Osteocyte (in vitro differentiated cells): Measurements from ENCODE around the gene PCED1A. TPM values are rescaled to one million over a fixed set of nuclear protein-coding genes. Genes with fewer than 3 reads are reported as not detected.

ENCODE experiments used
- DNase-seq: peaks from one replicate; pipeline ENCODE4 v3.0.0; 2021; ENCODE audit warnings: mixed read lengths; ENCODE audit not compliant: unreplicated experiment; ENCODE audit errors: extremely low spot score
- H3K27ac Mint-ChIP-seq: one replicate; pipeline ENCODE4 v1.8.0; 2021; ENCODE audit warnings: mild to moderate bottlenecking, mixed read lengths; ENCODE audit not compliant: unreplicated experiment
- H3K27me3 Mint-ChIP-seq: one replicate; pipeline ENCODE4 v1.8.0; 2021; ENCODE audit warnings: mixed read lengths; ENCODE audit not compliant: unreplicated experiment
- H3K36me3 Mint-ChIP-seq: one replicate; pipeline ENCODE4 v1.8.0; 2021; ENCODE audit warnings: mixed read lengths; ENCODE audit not compliant: unreplicated experiment
- H3K4me1 Mint-ChIP-seq: one replicate; pipeline ENCODE4 v1.8.0; 2021; ENCODE audit warnings: mixed read lengths; ENCODE audit not compliant: unreplicated experiment
- H3K4me3 Mint-ChIP-seq: one replicate; pipeline ENCODE4 v1.8.0; 2021; ENCODE audit warnings: mild to moderate bottlenecking, moderate library complexity, mixed read lengths; ENCODE audit not compliant: unreplicated experiment
- H3K9me3 Mint-ChIP-seq: one replicate; pipeline ENCODE4 v1.8.0; 2021; ENCODE audit warnings: mixed read lengths; ENCODE audit not compliant: unreplicated experiment
- total RNA-seq: library from RNA; stranded (reverse); gene quantifications from 2 replicates; pipeline ENCODE4 v1.2.1, GENCODE V29; 2021
- TF ChIP-seq, protein P1 (sequence below): fragments of 200-600 bp; sonication (generic); IDR thresholded peaks from 2 replicates; pipeline ENCODE4 v1.5.0; 2021; ENCODE audit warnings: antibody characterized with exemption, mild to moderate bottlenecking, moderate library complexity

The PCED1A gene
- total RNA-seq, 1 donor from 2014 or later: 80.8 TPM

GRCh38 chr20:2820084-2820895 is 20.2 kb downstream of the PCED1A start:
- TF ChIP-seq, protein P1, sequence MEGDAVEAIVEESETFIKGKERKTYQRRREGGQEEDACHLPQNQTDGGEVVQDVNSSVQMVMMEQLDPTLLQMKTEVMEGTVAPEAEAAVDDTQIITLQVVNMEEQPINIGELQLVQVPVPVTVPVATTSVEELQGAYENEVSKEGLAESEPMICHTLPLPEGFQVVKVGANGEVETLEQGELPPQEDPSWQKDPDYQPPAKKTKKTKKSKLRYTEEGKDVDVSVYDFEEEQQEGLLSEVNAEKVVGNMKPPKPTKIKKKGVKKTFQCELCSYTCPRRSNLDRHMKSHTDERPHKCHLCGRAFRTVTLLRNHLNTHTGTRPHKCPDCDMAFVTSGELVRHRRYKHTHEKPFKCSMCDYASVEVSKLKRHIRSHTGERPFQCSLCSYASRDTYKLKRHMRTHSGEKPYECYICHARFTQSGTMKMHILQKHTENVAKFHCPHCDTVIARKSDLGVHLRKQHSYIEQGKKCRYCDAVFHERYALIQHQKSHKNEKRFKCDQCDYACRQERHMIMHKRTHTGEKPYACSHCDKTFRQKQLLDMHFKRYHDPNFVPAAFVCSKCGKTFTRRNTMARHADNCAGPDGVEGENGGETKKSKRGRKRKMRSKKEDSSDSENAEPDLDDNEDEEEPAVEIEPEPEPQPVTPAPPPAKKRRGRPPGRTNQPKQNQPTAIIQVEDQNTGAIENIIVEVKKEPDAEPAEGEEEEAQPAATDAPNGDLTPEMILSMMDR: no peak

DNA sequence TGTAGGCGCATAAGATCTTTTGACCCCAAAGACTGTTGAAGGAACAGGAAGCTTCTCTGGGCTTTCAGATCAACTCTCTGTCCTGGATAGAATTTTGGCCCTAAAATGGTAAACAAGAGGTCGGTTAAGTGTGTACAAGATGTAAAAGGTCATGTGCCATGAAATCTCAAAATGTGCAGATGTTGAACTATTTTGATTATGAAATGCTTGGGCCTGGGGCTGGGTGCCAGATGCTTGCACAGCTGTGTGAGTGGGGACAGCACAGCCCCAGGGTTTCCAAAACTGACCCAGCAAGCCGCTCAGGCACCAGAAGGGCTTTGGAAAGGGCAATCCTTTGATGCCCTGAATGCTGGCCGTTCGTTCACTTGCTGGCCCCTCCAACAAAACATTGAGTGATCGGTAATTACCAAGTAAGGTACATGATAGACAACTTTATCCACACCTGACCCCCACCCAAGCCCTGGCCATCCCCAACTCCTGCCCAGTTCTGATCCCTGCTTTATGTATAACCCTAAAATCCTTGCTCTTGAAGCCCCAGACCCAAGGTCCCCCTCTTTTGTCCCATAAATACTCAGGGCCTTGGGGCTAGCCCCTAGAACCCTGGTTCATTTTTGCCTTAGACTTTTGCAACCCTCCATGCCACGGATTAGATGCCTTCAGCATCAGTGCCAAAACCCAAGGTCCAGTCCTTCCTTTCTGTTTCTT is 22.4 kb downstream of the PCED1A start:
- no peaks in the 10 kb centered on the region for H3K36me3 Mint-ChIP-seq
- no peaks in the 10 kb centered on the region for H3K27me3 Mint-ChIP-seq
- H3K9me3 Mint-ChIP-seq: no peaks in the 10 kb centered on the region
- DNase-seq: peak; percentile 64
- no peak overlapping the region for H3K27ac Mint-ChIP-seq
- TF ChIP-seq, protein P1: no peak
- H3K4me1 Mint-ChIP-seq: peaks cover 67% of the 10 kb centered on the region
- H3K4me3 Mint-ChIP-seq: no peak overlapping the region

More at GRCh38 chr20:2820084-2820895, 20.2 kb downstream of the PCED1A start:
- Mint-ChIP-seq H3K4me1 (peaks cover 49% of the 10 kb centered on the region), H3K27me3 (no peaks in the 10 kb centered on the region), H3K36me3 (no peaks in the 10 kb centered on the region), H3K27ac (peak overlapping the region; percentile 45), H3K4me3 (peak overlapping the region; percentile 26), H3K9me3 (no peaks in the 10 kb centered on the region)
- peak; percentile 72 for DNase-seq

- no peak overlapping the region for H3K4me3 Mint-ChIP-seq
- peaks cover 2% of the 10 kb centered on the region for H3K9me3 Mint-ChIP-seq
- no peak overlapping the region for H3K27ac Mint-ChIP-seq
- DNase-seq: no peak
- peaks cover 67% of the 10 kb centered on the region for H3K4me1 Mint-ChIP-seq
- TF ChIP-seq, protein P1: no peak
- no peaks in the 10 kb centered on the region for H3K27me3 Mint-ChIP-seq
- no peaks in the 10 kb centered on the region for H3K36me3 Mint-ChIP-seq
Observed at GRCh38 chr20:2817341-2817726, 23.1 kb downstream of the PCED1A start.

DNA sequence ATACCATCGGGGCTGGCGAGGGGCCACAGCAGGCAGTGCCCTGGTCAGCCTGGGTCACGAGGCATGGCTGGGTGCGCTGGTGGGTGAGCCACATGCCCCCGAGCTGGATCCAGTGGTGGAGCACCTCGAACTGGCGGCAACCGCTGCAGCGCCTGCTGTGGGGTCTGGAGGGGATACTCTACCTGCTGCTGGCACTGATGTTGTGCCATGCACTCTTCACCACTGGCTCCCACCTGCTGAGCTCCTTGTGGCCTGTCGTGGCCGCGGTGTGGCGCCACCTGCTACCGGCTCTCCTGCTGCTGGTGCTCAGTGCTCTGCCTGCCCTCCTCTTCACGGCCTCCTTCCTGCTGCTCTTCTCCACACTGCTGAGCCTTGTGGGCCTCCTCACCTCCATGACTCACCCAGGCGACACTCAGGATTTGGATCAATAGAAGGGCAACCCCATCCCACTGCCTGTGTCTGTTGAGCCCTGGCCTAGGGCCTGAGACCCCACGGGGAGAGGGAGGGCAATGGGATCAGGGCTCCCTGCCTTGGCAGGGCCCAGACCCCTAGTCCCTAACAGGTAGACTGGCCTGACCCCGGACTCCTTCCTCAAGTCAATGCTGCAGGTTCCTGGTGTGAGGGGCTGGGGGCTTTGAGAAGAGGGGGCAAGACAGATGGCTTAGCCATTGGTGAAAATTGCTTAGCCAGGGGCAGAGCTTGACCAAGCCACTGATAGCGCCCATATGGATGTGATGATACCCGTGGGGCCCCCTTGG is 23.7 kb downstream of the PCED1A start:
- peaks cover 62% of the 10 kb centered on the region for H3K4me1 Mint-ChIP-seq
- H3K27ac Mint-ChIP-seq: no peak overlapping the region
- DNase-seq: peak; percentile 83
- no peaks in the 10 kb centered on the region for H3K36me3 Mint-ChIP-seq
- TF ChIP-seq, protein P1: no peak
- H3K4me3 Mint-ChIP-seq: no peak overlapping the region
- no peaks in the 10 kb centered on the region for H3K27me3 Mint-ChIP-seq
- H3K9me3 Mint-ChIP-seq: peaks cover 8% of the 10 kb centered on the region
